K562 (cell line): ENCODE data around the gene VGF. TPM values are rescaled to one million over a fixed set of nuclear protein-coding genes. Genes with fewer than 3 reads are reported as not detected.
A peak's percentile ranks its signal among the peaks of the same experiment; 100 is the strongest.

Experiments
- ARHGAP35 ChIP-seq: fragments of 450-650 bp; IDR thresholded peaks from 2 replicates; pipeline ENCODE4 v1.6.1; 2018; ENCODE audit not compliant: partially characterized antibody
- ARNT ChIP-seq, 2 experiments: fragments of 450-650 bp; IDR thresholded peaks; 2 replicates each; pipeline ENCODE4 v1.6.1; 2016; ENCODE audit warnings: mild to moderate bottlenecking in 1 of 2
- ATF7 ChIP-seq: fragments of 450-650 bp; IDR thresholded peaks from 2 replicates; pipeline ENCODE4 v1.7.1; 2014; ENCODE audit warnings: mild to moderate bottlenecking, moderate library complexity
- BHLHE40 ChIP-seq: IDR thresholded peaks from 2 replicates; pipeline ENCODE4 v1.6.1; 2011; ENCODE audit warnings: low read length, improper control_type of control experiment
- CHCHD3 ChIP-seq: fragments of 250-450 bp; sonication (Bioruptor Pico); IDR thresholded peaks from 2 replicates; pipeline ENCODE4 v2.1.2; 2022; ENCODE audit warnings: mild to moderate bottlenecking
- HDGF ChIP-seq: fragments of 450-650 bp; IDR thresholded peaks from 2 replicates; pipeline ENCODE4 v1.6.1; 2016
- HNRNPL ChIP-seq: fragments of 200-400 bp; formaldehyde crosslinking; IDR thresholded peaks from 2 replicates; pipeline ENCODE4 v1.6.1; 2017; ENCODE audit warnings: low read depth, mild to moderate bottlenecking, low read length
- MBD2 ChIP-seq: sonication (generic); IDR thresholded peaks from 2 replicates; pipeline ENCODE4 v1.6.1; 2016; ENCODE audit warnings: low read depth, borderline replicate concordance
- MTA1 ChIP-seq: fragments of 450-650 bp; IDR thresholded peaks from 2 replicates; pipeline ENCODE4 v1.6.1; 2017; ENCODE audit warnings: borderline replicate concordance
- NEUROD1 ChIP-seq: fragments of 150-350 bp; IDR thresholded peaks from 2 replicates; pipeline ENCODE4 v1.6.1; 2014; ENCODE audit warnings: borderline replicate concordance, low read length, low read depth; ENCODE audit not compliant: partially characterized antibody
- PCBP1 ChIP-seq: fragments of 200-400 bp; formaldehyde crosslinking; IDR thresholded peaks from 2 replicates; pipeline ENCODE4 v1.6.1; 2018; ENCODE audit warnings: mild to moderate bottlenecking, low read depth, low read length; ENCODE audit not compliant: poor library complexity, severe bottlenecking
- PML ChIP-seq: IDR thresholded peaks from 2 replicates; pipeline ENCODE4 v1.6.1; 2012; ENCODE audit warnings: low read length, inconsistent platforms
- POLR2AphosphoS5 ChIP-seq: IDR thresholded peaks from 2 replicates; pipeline ENCODE4 v1.6.1; 2011; ENCODE audit warnings: mild to moderate bottlenecking, low read depth, low read length, moderate library complexity; ENCODE audit not compliant: control insufficient read depth, insufficient read depth
- SAFB2 ChIP-seq: fragments of 200-400 bp; formaldehyde crosslinking; IDR thresholded peaks from 2 replicates; pipeline ENCODE4 v1.6.1; 2018; ENCODE audit warnings: borderline replicate concordance, low read length, low read depth, moderate library complexity; ENCODE audit not compliant: severe bottlenecking
- SAP30 ChIP-seq: fragments of 200-600 bp; sonication (generic); IDR thresholded peaks from 2 replicates; pipeline ENCODE4 v1.6.1; 2012; ENCODE audit warnings: borderline replicate concordance, low read depth, mild to moderate bottlenecking, moderate library complexity, low read length, control low read depth, inconsistent platforms; ENCODE audit not compliant: insufficient read depth, poor library complexity, severe bottlenecking
- SP2 ChIP-seq: IDR thresholded peaks from 2 replicates; pipeline ENCODE4 v1.6.1; 2011; ENCODE audit warnings: mild to moderate bottlenecking, low read depth, low read length, moderate library complexity; ENCODE audit not compliant: poor library complexity, severe bottlenecking; ENCODE audit errors: extremely low read depth
- ZNF511 ChIP-seq: sonication (generic); formaldehyde crosslinking; IDR thresholded peaks from 2 replicates; pipeline ENCODE4 v1.8.0; 2022; ENCODE audit warnings: mild to moderate bottlenecking, missing genetic modification reagents
- ZNF584 ChIP-seq: fragments of 200-800 bp; sonication (Bioruptor generic); IDR thresholded peaks from 2 replicates; pipeline ENCODE4 v1.6.1; 2016; ENCODE audit warnings: low read depth, mild to moderate bottlenecking, missing genetic modification characterization, missing compliant biosample characterization
- polyA plus RNA-seq, 8 experiments: library from polyadenylated mRNA; depleted of rRNA in 4 of 8; stranded (reverse) in 5 of 8; unstranded in 3 of 8; fragments of >200 nt; fragmentation: Nextera tagmentation in 2 of 8; fragmentation: Illumina TruSeq in 1 of 8; extraction: Ambion mirVana in 2 of 8; extraction: Trizol in 1 of 8; gene quantifications; 2 replicates each; pipeline versions ENCODE4 v1.2.1 to v1.2.3, GENCODE V29; 2011 to 2014; ENCODE audit warnings: inconsistent platforms in 1 of 8, missing spikeins in 1 of 8
- total RNA-seq, 7 experiments: library from RNA; depleted of rRNA in 6 of 7; stranded (reverse); fragments of >200 nt in 6 of 7; fragmentation: Illumina TruSeq in 2 of 7; extraction: Trizol in 2 of 7; gene quantifications; 2 replicates each; pipeline versions ENCODE4 v1.2.1 to v1.2.3, GENCODE V29; 2011 to 2021; ENCODE audit warnings: low replicate concordance in 1 of 7
- TF ChIP-seq, protein P1 (sequence below): sonication (generic); formaldehyde crosslinking; IDR thresholded peaks from 2 replicates; pipeline ENCODE4 v1.4.0; 2020; ENCODE audit warnings: mild to moderate bottlenecking, missing genetic modification reagents
- TF ChIP-seq, protein P2 (sequence below): fragments of 250-450 bp; sonication (Bioruptor Pico); IDR thresholded peaks from 2 replicates; pipeline ENCODE4 v1.4.0; 2020; ENCODE audit warnings: mild to moderate bottlenecking, moderate library complexity, borderline replicate concordance
- TF ChIP-seq, protein P3 (sequence below): sonication (generic); formaldehyde crosslinking; IDR thresholded peaks from 2 replicates; pipeline ENCODE4 v1.8.0; 2022; ENCODE audit warnings: missing genetic modification reagents, mild to moderate bottlenecking, borderline replicate concordance

The VGF gene
- total and polyA plus RNA-seq, 9 of the 15 experiments (the other 6 are each of a cell fraction or from before 2014, with no cell fraction given): 0.03 to 5.7 (median 0.34) TPM

DNA sequence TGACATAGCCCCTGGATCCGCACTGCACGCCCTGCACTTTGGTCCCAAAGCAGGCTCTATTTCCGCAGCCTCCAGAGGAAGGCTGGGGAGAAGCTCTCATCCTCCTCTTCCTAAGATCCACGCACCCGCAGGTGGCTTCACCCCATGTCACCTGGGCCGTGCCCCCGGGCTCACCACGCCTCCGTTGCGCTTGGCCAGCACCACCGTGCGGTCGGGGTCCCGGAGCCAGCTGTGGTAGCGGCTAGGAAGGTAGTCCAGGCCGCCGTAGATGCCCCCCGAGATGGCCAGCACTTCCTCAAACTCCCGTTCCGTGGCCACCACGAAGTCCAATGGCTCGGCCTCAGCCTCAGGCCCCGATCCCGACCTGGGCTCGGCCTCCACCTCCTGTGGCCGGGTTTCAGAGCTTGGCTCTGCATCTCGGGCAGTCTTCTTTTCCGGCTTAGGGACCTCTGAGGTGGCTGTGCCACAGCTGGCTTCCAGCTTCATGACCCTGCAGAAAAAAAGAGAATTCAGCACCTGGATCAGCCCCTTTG lies 9.0 kb upstream of the VGF start (continued):
- TF ChIP-seq, protein P1, sequence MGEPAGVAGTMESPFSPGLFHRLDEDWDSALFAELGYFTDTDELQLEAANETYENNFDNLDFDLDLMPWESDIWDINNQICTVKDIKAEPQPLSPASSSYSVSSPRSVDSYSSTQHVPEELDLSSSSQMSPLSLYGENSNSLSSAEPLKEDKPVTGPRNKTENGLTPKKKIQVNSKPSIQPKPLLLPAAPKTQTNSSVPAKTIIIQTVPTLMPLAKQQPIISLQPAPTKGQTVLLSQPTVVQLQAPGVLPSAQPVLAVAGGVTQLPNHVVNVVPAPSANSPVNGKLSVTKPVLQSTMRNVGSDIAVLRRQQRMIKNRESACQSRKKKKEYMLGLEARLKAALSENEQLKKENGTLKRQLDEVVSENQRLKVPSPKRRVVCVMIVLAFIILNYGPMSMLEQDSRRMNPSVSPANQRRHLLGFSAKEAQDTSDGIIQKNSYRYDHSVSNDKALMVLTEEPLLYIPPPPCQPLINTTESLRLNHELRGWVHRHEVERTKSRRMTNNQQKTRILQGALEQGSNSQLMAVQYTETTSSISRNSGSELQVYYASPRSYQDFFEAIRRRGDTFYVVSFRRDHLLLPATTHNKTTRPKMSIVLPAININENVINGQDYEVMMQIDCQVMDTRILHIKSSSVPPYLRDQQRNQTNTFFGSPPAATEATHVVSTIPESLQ (CRISPR knock-in tag): no peak
- no peak for TF ChIP-seq SP2
- TF ChIP-seq CHCHD3 (CRISPR knock-in tag): no peak
- no peak for TF ChIP-seq PCBP1
- TF ChIP-seq MBD2: peak; percentile 22; the same call in 1 of the 2 replicates
- no peak for TF ChIP-seq BHLHE40
- TF ChIP-seq HDGF: no peak
- no peak for TF ChIP-seq ZNF511 (CRISPR knock-in tag)
- TF ChIP-seq MTA1: no peak
- no peak for TF ChIP-seq SAFB2
- TF ChIP-seq, protein P2, sequence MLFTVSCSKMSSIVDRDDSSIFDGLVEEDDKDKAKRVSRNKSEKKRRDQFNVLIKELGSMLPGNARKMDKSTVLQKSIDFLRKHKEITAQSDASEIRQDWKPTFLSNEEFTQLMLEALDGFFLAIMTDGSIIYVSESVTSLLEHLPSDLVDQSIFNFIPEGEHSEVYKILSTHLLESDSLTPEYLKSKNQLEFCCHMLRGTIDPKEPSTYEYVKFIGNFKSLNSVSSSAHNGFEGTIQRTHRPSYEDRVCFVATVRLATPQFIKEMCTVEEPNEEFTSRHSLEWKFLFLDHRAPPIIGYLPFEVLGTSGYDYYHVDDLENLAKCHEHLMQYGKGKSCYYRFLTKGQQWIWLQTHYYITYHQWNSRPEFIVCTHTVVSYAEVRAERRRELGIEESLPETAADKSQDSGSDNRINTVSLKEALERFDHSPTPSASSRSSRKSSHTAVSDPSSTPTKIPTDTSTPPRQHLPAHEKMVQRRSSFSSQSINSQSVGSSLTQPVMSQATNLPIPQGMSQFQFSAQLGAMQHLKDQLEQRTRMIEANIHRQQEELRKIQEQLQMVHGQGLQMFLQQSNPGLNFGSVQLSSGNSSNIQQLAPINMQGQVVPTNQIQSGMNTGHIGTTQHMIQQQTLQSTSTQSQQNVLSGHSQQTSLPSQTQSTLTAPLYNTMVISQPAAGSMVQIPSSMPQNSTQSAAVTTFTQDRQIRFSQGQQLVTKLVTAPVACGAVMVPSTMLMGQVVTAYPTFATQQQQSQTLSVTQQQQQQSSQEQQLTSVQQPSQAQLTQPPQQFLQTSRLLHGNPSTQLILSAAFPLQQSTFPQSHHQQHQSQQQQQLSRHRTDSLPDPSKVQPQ (CRISPR knock-in tag): no peak
- TF ChIP-seq HNRNPL: no peak
- no peak for TF ChIP-seq SAP30
- no peak for TF ChIP-seq NEUROD1
- TF ChIP-seq ATF7: no peak
- TF ChIP-seq, protein P3, sequence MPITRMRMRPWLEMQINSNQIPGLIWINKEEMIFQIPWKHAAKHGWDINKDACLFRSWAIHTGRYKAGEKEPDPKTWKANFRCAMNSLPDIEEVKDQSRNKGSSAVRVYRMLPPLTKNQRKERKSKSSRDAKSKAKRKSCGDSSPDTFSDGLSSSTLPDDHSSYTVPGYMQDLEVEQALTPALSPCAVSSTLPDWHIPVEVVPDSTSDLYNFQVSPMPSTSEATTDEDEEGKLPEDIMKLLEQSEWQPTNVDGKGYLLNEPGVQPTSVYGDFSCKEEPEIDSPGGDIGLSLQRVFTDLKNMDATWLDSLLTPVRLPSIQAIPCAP: no peak
- TF ChIP-seq POLR2AphosphoS5: peak; percentile 40; the same call in 1 of the 2 replicates
- TF ChIP-seq ZNF584 (CRISPR knock-in tag): no peak
- peak; percentile 64 for TF ChIP-seq PML
- no peak for TF ChIP-seq ARHGAP35
- no peak for TF ChIP-seq ARNT (IDR thresholded peaks at IDR 0.05)
